ENCODE results near the gene TECPR2. TPM values are rescaled to one million over a fixed set of nuclear protein-coding genes. Genes with fewer than 3 reads are reported as not detected.

Gene TECPR2
- total and polyA plus RNA-seq, 4 experiments from 2014 or later: 0.89 to 12.6 (median 7.8) TPM

GRCh38 chr14:102440392-102440791 is 77.7 kb downstream of the TECPR2 start:
- Mint-ChIP-seq H3K27me3 (no peaks in the 10 kb centered on the region), H3K9me3 (no peaks in the 10 kb centered on the region), H3K4me1 (no peaks in the 10 kb centered on the region), H3K27ac (no peak overlapping the region), H3K36me3 (peaks cover 18 to 33% of the 10 kb centered on the region in 2 donors), H3K4me3 (no peak overlapping the region)
- Histone ChIP-seq H3K36me3 (ENCODE audit: insufficient read depth, low read length) (peaks cover 17% of the 10 kb centered on the region), H3K9me3 (ENCODE audit: control insufficient read depth in 1 of 2, low read length in 2 of 2) (no peaks in the 10 kb centered on the region), H3K27me3 (ENCODE audit: insufficient read depth, low read length) (no peaks in the 10 kb centered on the region), H3K4me3 (ENCODE audit: low read length in 2 of 2) (no peak overlapping the region), H3K27ac (ENCODE audit: low read depth, low read length) (no peak overlapping the region), H3K4me1 (ENCODE audit: insufficient read depth, low read length) (no peaks in the 10 kb centered on the region)
- DNase-seq: no peak
- intact Hi-C loops (cut with micrococcal nuclease): no loop called here
- POLR2A ChIA-PET (ENCODE audit: partially characterized antibody): no interaction called here
- CTCF ChIA-PET (ENCODE audit: partially characterized antibody): interaction anchor here (10.3 kb wide), 1 partner anchor 80 kb away, joined by 252 read pairs; no protein-coding TSS in a partner anchor

GRCh38 chr14:102442241-102443211 is 79.8 kb downstream of the TECPR2 start:
- ChIA-PET CTCF (ENCODE audit: partially characterized antibody) (interaction anchor here (10.3 kb wide), 1 partner anchor 78 kb away, joined by 252 read pairs; no protein-coding TSS in a partner anchor), POLR2A (ENCODE audit: partially characterized antibody) (no interaction called here)
- no peaks in the 10 kb centered on the region for H3K4me1 Mint-ChIP-seq
- no peak for DNase-seq
- Histone ChIP-seq H3K27ac (ENCODE audit: low read depth, low read length) (no peak overlapping the region), H3K4me3 (ENCODE audit: low read length in 2 of 2) (no peak overlapping the region), H3K27me3 (ENCODE audit: insufficient read depth, low read length) (no peaks in the 10 kb centered on the region), H3K4me1 (ENCODE audit: insufficient read depth, low read length) (no peaks in the 10 kb centered on the region), H3K36me3 (ENCODE audit: insufficient read depth, low read length) (peaks cover 17% of the 10 kb centered on the region), H3K9me3 (ENCODE audit: control insufficient read depth in 1 of 2, low read length in 2 of 2) (no peaks in the 10 kb centered on the region)
- peaks cover 32 to 41% of the 10 kb centered on the region in 2 donors for H3K36me3 Mint-ChIP-seq
- H3K9me3 Mint-ChIP-seq: no peaks in the 10 kb centered on the region
- intact Hi-C loops (cut with micrococcal nuclease): no loop called here
- H3K4me3 Mint-ChIP-seq: no peak overlapping the region
- H3K27me3 Mint-ChIP-seq: no peaks in the 10 kb centered on the region
- H3K27ac Mint-ChIP-seq: no peak overlapping the region

GRCh38 chr14:102445066-102445465 is 82.3 kb downstream of the TECPR2 start:
- Mint-ChIP-seq H3K4me1 (no peaks in the 10 kb centered on the region), H3K9me3 (no peaks in the 10 kb centered on the region), H3K27me3 (no peaks in the 10 kb centered on the region), H3K36me3 (peaks cover 33 to 54% of the 10 kb centered on the region in 2 donors), H3K27ac (no peak overlapping the region), H3K4me3 (no peak overlapping the region)
- DNase-seq: no peak
- Histone ChIP-seq H3K9me3 (ENCODE audit: control insufficient read depth in 1 of 2, low read length in 2 of 2) (no peaks in the 10 kb centered on the region), H3K36me3 (ENCODE audit: insufficient read depth, low read length) (peaks cover 17% of the 10 kb centered on the region), H3K27ac (ENCODE audit: low read depth, low read length) (no peak overlapping the region), H3K27me3 (ENCODE audit: insufficient read depth, low read length) (no peaks in the 10 kb centered on the region), H3K4me3 (ENCODE audit: low read length in 2 of 2) (no peak overlapping the region), H3K4me1 (ENCODE audit: insufficient read depth, low read length) (no peaks in the 10 kb centered on the region)
- ChIA-PET POLR2A (ENCODE audit: partially characterized antibody) (no interaction called here), CTCF (ENCODE audit: partially characterized antibody) (no interaction called here)
- intact Hi-C loops (cut with micrococcal nuclease): no loop called here

GRCh38 chr14:102445641-102446040 is 82.9 kb downstream of the TECPR2 start:
- Mint-ChIP-seq H3K27ac (no peak overlapping the region), H3K36me3 (peaks cover 35 to 54% of the 10 kb centered on the region in 2 donors), H3K4me1 (no peaks in the 10 kb centered on the region), H3K27me3 (no peaks in the 10 kb centered on the region), H3K4me3 (no peak overlapping the region), H3K9me3 (no peaks in the 10 kb centered on the region)
- no peak for DNase-seq
- ChIA-PET CTCF (ENCODE audit: partially characterized antibody) (no interaction called here), POLR2A (ENCODE audit: partially characterized antibody) (no interaction called here)
- intact Hi-C loops (cut with micrococcal nuclease): no loop called here
- Histone ChIP-seq H3K9me3 (ENCODE audit: control insufficient read depth in 1 of 2, low read length in 2 of 2) (no peaks in the 10 kb centered on the region), H3K36me3 (ENCODE audit: insufficient read depth, low read length) (peaks cover 17% of the 10 kb centered on the region), H3K4me3 (ENCODE audit: low read length in 2 of 2) (no peak overlapping the region), H3K4me1 (ENCODE audit: insufficient read depth, low read length) (no peaks in the 10 kb centered on the region), H3K27ac (ENCODE audit: low read depth, low read length) (no peak overlapping the region), H3K27me3 (ENCODE audit: insufficient read depth, low read length) (no peaks in the 10 kb centered on the region)

- Mint-ChIP-seq H3K4me3 (no peak overlapping the region), H3K27ac (no peak overlapping the region), H3K4me1 (no peaks in the 10 kb centered on the region), H3K9me3 (no peaks in the 10 kb centered on the region), H3K27me3 (no peaks in the 10 kb centered on the region), H3K36me3 (peaks cover 35 to 51% of the 10 kb centered on the region in 2 donors)
- ChIA-PET POLR2A (ENCODE audit: partially characterized antibody) (no interaction called here), CTCF (ENCODE audit: partially characterized antibody) (interaction anchor here (0.9 kb wide), 1 partner anchor 64 kb away, joined by 3 read pairs; no protein-coding TSS in a partner anchor)
- no peaks in the 10 kb centered on the region for H3K9me3 ChIP-seq (ENCODE audit: control insufficient read depth in 1 of 2, low read length in 2 of 2)
- H3K27ac ChIP-seq (ENCODE audit: low read depth, low read length): no peak overlapping the region
- DNase-seq: no peak
- intact Hi-C loops (cut with micrococcal nuclease): no loop called here
- peaks cover 17% of the 10 kb centered on the region for H3K36me3 ChIP-seq (ENCODE audit: insufficient read depth, low read length)
- no peak overlapping the region for H3K4me3 ChIP-seq (ENCODE audit: low read length in 2 of 2)
- H3K4me1 ChIP-seq (ENCODE audit: insufficient read depth, low read length): no peaks in the 10 kb centered on the region
- H3K27me3 ChIP-seq (ENCODE audit: insufficient read depth, low read length): no peaks in the 10 kb centered on the region
Measured at GRCh38 chr14:102450206-102451063, 87.7 kb downstream of the TECPR2 start.

GRCh38 chr14:102451064-102451352 is 88.3 kb downstream of the TECPR2 start:
- Mint-ChIP-seq H3K4me1 (no peaks in the 10 kb centered on the region), H3K27me3 (no peaks in the 10 kb centered on the region), H3K36me3 (peaks cover 33 to 49% of the 10 kb centered on the region in 2 donors), H3K27ac (no peak overlapping the region), H3K4me3 (no peak overlapping the region), H3K9me3 (no peaks in the 10 kb centered on the region)
- Histone ChIP-seq H3K4me1 (ENCODE audit: insufficient read depth, low read length) (no peaks in the 10 kb centered on the region), H3K9me3 (ENCODE audit: control insufficient read depth in 1 of 2, low read length in 2 of 2) (no peaks in the 10 kb centered on the region), H3K27ac (ENCODE audit: low read depth, low read length) (no peak overlapping the region), H3K36me3 (ENCODE audit: insufficient read depth, low read length) (peaks cover 17% of the 10 kb centered on the region), H3K4me3 (ENCODE audit: low read length in 2 of 2) (no peak overlapping the region), H3K27me3 (ENCODE audit: insufficient read depth, low read length) (no peaks in the 10 kb centered on the region)
- ChIA-PET CTCF (ENCODE audit: partially characterized antibody) (interaction anchor here (0.6 kb wide), 1 partner anchor 13 kb away, joined by 3 read pairs; no protein-coding TSS in a partner anchor), POLR2A (ENCODE audit: partially characterized antibody) (no interaction called here)
- DNase-seq: no peak
- intact Hi-C loops (cut with micrococcal nuclease): no loop called here

GRCh38 chr14:102452302-102452701 is 89.6 kb downstream of the TECPR2 start:
- DNase-seq: no peak
- no peaks in the 10 kb centered on the region for H3K27me3 ChIP-seq (ENCODE audit: insufficient read depth, low read length)
- no peaks in the 10 kb centered on the region for H3K9me3 ChIP-seq (ENCODE audit: control insufficient read depth in 1 of 2, low read length in 2 of 2)
- peaks cover 17% of the 10 kb centered on the region for H3K36me3 ChIP-seq (ENCODE audit: insufficient read depth, low read length)
- no peak overlapping the region for H3K4me3 Mint-ChIP-seq
- no peaks in the 10 kb centered on the region for H3K4me1 ChIP-seq (ENCODE audit: insufficient read depth, low read length)
- no peaks in the 10 kb centered on the region for H3K9me3 Mint-ChIP-seq
- intact Hi-C loops (cut with micrococcal nuclease): no loop called here
- H3K27me3 Mint-ChIP-seq: no peaks in the 10 kb centered on the region
- ChIA-PET POLR2A (ENCODE audit: partially characterized antibody) (no interaction called here), CTCF (ENCODE audit: partially characterized antibody) (interaction anchor here (1.4 kb wide), 2 partner anchors 14 to 64 kb away, joined by 3 to 6 read pairs; no protein-coding TSS in a partner anchor)
- H3K27ac Mint-ChIP-seq: no peak overlapping the region
- peaks cover 29 to 45% of the 10 kb centered on the region in 2 donors for H3K36me3 Mint-ChIP-seq
- H3K27ac ChIP-seq (ENCODE audit: low read depth, low read length): no peak overlapping the region
- no peaks in the 10 kb centered on the region for H3K4me1 Mint-ChIP-seq
- no peak overlapping the region for H3K4me3 ChIP-seq (ENCODE audit: low read length in 2 of 2)
